GM21390 (cell line): ENCODE measurements around the gene PLCXD3.

Experiments
- ATAC-seq: cut with Tn5 transposase; IDR thresholded peaks from one replicate; pipeline ENCODE4 v1.9.1; 2021; ENCODE audit not compliant: unreplicated experiment

PLCXD3 gene

GRCh38 chr5:41416336-41416735 lies 94.1 kb downstream of the PLCXD3 start:
- no peak for ATAC-seq

- ATAC-seq = no peak
These were observed 95.2 kb downstream of the PLCXD3 start for GRCh38 chr5:41415242-41415641.

GRCh38 chr5:41414598-41414997 lies 95.8 kb downstream of the PLCXD3 start:
- ATAC-seq = no peak

- no peak for ATAC-seq
These were observed 97.3 kb downstream of the PLCXD3 start for GRCh38 chr5:41413074-41413473.

GRCh38 chr5:41412496-41412895 lies 97.9 kb downstream of the PLCXD3 start:
- ATAC-seq = no peak

- no peak for ATAC-seq
These were observed 99.7 kb downstream of the PLCXD3 start for GRCh38 chr5:41410737-41411136.

- no peak for ATAC-seq
These were observed 100.1 kb downstream of the PLCXD3 start for GRCh38 chr5:41410307-41410706.

- no peak for ATAC-seq
These were observed 101.5 kb downstream of the PLCXD3 start for GRCh38 chr5:41408676-41409443.

GRCh38 chr5:41406936-41407335 lies 103.5 kb downstream of the PLCXD3 start:
- no peak for ATAC-seq

- no peak for ATAC-seq
These were observed 104.0 kb downstream of the PLCXD3 start for GRCh38 chr5:41406424-41406823.

- ATAC-seq = no peak
These were observed 105.6 kb downstream of the PLCXD3 start for GRCh38 chr5:41404757-41405156.

- ATAC-seq = no peak
These were observed 106.6 kb downstream of the PLCXD3 start for GRCh38 chr5:41403846-41404245.

- ATAC-seq = no peak
These were observed 107.6 kb downstream of the PLCXD3 start for GRCh38 chr5:41402845-41403244.

GRCh38 chr5:41399839-41400238 lies 110.6 kb downstream of the PLCXD3 start:
- no peak for ATAC-seq

- no peak for ATAC-seq
These were observed 118.4 kb downstream of the PLCXD3 start for GRCh38 chr5:41392016-41392415.

- ATAC-seq = no peak
These were observed 135.8 kb downstream of the PLCXD3 start for GRCh38 chr5:41374631-41375030.

GRCh38 chr5:41373230-41373629 lies 137.2 kb downstream of the PLCXD3 start:
- ATAC-seq = no peak

GRCh38 chr5:41371738-41372137 lies 138.7 kb downstream of the PLCXD3 start:
- ATAC-seq = no peak

- ATAC-seq = no peak
These were observed 139.9 kb downstream of the PLCXD3 start for GRCh38 chr5:41370482-41370881.

- no peak for ATAC-seq
These were observed 140.6 kb downstream of the PLCXD3 start for GRCh38 chr5:41369799-41370198.

- ATAC-seq = no peak
These were observed 142.2 kb downstream of the PLCXD3 start for GRCh38 chr5:41368158-41368557.

- no peak for ATAC-seq
These were observed 145.0 kb downstream of the PLCXD3 start for GRCh38 chr5:41365369-41365768.

- ATAC-seq = no peak
These were observed 146.1 kb downstream of the PLCXD3 start for GRCh38 chr5:41364346-41364745.
